NT2/D1 (cell line): Measurements from ENCODE around the gene EIF3K.

Experiments used
- DNase-seq: peaks from one replicate; pipeline ENCODE4 v3.0.0-alpha.2; 2011; ENCODE audit warnings: low read depth, low spot score
- H3K27me3 ChIP-seq: 2 replicates; pipeline ENCODE4 v1.6.0; 2011; ENCODE audit warnings: mild to moderate bottlenecking; ENCODE audit not compliant: insufficient read length, insufficient read depth
- H3K36me3 ChIP-seq: 2 replicates; pipeline ENCODE4 v1.6.1; 2011; ENCODE audit warnings: mild to moderate bottlenecking, low read length, mixed read lengths; ENCODE audit not compliant: insufficient read depth, insufficient read length
- H3K4me1 ChIP-seq: 2 replicates; pipeline ENCODE4 v1.5.1; 2011; ENCODE audit not compliant: insufficient read depth, insufficient read length
- H3K4me3 ChIP-seq: 2 replicates; pipeline ENCODE4 v1.5.1; 2011; ENCODE audit warnings: low read depth; ENCODE audit not compliant: insufficient read length
- H3K9ac ChIP-seq: 2 replicates; pipeline ENCODE4 v1.6.0; 2011; ENCODE audit warnings: low read depth; ENCODE audit not compliant: insufficient read length
- H3K9me3 ChIP-seq: 2 replicates; pipeline ENCODE4 v1.5.1; 2011; ENCODE audit warnings: mild to moderate bottlenecking, low read length; ENCODE audit not compliant: insufficient read depth
- SUZ12 ChIP-seq: IDR thresholded peaks from 2 replicates; pipeline ENCODE4 v1.6.1; 2011; ENCODE audit not compliant: insufficient read length, insufficient read depth; ENCODE audit errors: extremely low read depth
- YY1 ChIP-seq: IDR thresholded peaks from 2 replicates; pipeline ENCODE4 v1.6.1; 2011; ENCODE audit not compliant: insufficient read length, insufficient read depth
- ZNF274 ChIP-seq: IDR thresholded peaks from 2 replicates; pipeline ENCODE4 v1.6.1; 2011; ENCODE audit warnings: mild to moderate bottlenecking, low read depth, low read length

The EIF3K gene

GRCh38 chr19:38647966-38648768, 29.2 kb downstream of the EIF3K start:
- H3K9me3 ChIP-seq = no peaks in the 10 kb centered on the region; the same call in 1 of the 2 replicates
- H3K4me1 ChIP-seq = peaks cover 9% of the 10 kb centered on the region
- no peak for DNase-seq
- TF ChIP-seq YY1 (no peak), SUZ12 (no peak), ZNF274 (no peak)
- H3K4me3 ChIP-seq = peak overlapping the region; percentile 91
- peak overlapping the region; percentile 92 for H3K9ac ChIP-seq
- H3K36me3 ChIP-seq = peaks cover 15% of the 10 kb centered on the region
- no peaks in the 10 kb centered on the region for H3K27me3 ChIP-seq

GRCh38 chr19:38648769-38649304, 29.8 kb downstream of the EIF3K start:
- TF ChIP-seq ZNF274 (no peak), YY1 (no peak), SUZ12 (no peak)
- peak overlapping the region; percentile 91 for H3K4me3 ChIP-seq
- H3K36me3 ChIP-seq = peaks cover 18% of the 10 kb centered on the region
- H3K9ac ChIP-seq = peak overlapping the region; percentile 92
- DNase-seq = no peak
- H3K4me1 ChIP-seq = peaks cover 9% of the 10 kb centered on the region
- H3K9me3 ChIP-seq = no peaks in the 10 kb centered on the region; the same call in 1 of the 2 replicates
- no peaks in the 10 kb centered on the region for H3K27me3 ChIP-seq

GRCh38 chr19:38649305-38650171, 30.6 kb downstream of the EIF3K start:
- DNase-seq = no peak
- Histone ChIP-seq H3K4me1 (peaks cover 9% of the 10 kb centered on the region), H3K4me3 (peak overlapping the region; percentile 91), H3K9me3 (no peaks in the 10 kb centered on the region), H3K9ac (peak overlapping the region; percentile 92), H3K36me3 (peaks cover 23% of the 10 kb centered on the region), H3K27me3 (no peaks in the 10 kb centered on the region)
- TF ChIP-seq SUZ12 (no peak), YY1 (no peak), ZNF274 (no peak)

GRCh38 chr19:38650172-38650775, 31.3 kb downstream of the EIF3K start:
- no peak for DNase-seq
- H3K4me1 ChIP-seq = peaks cover 9% of the 10 kb centered on the region
- H3K27me3 ChIP-seq = no peaks in the 10 kb centered on the region

GRCh38 chr19:38650911-38651584, 32.1 kb downstream of the EIF3K start:
- H3K4me1 ChIP-seq = peaks cover 9% of the 10 kb centered on the region
- H3K36me3 ChIP-seq = peaks cover 36% of the 10 kb centered on the region
- DNase-seq = no peak
- no peak overlapping the region for H3K9ac ChIP-seq
- TF ChIP-seq ZNF274 (no peak), YY1 (no peak), SUZ12 (no peak)
- no peak overlapping the region for H3K4me3 ChIP-seq
- H3K27me3 ChIP-seq = no peaks in the 10 kb centered on the region
- no peaks in the 10 kb centered on the region for H3K9me3 ChIP-seq

More at GRCh38 chr19:38650172-38650775, 31.3 kb downstream of the EIF3K start:
- TF ChIP-seq SUZ12 (no peak), YY1 (no peak), ZNF274 (no peak)
- H3K9ac ChIP-seq = peak overlapping the region; percentile 50
- H3K4me3 ChIP-seq = peak overlapping the region; percentile 91
- no peaks in the 10 kb centered on the region for H3K9me3 ChIP-seq
- peaks cover 29% of the 10 kb centered on the region for H3K36me3 ChIP-seq

- DNase-seq = no peak
- H3K9ac ChIP-seq = no peak overlapping the region
- H3K27me3 ChIP-seq = no peaks in the 10 kb centered on the region
- no peak overlapping the region for H3K4me3 ChIP-seq
- peaks cover 12% of the 10 kb centered on the region for H3K4me1 ChIP-seq
- no peaks in the 10 kb centered on the region for H3K9me3 ChIP-seq
- peaks cover 43% of the 10 kb centered on the region for H3K36me3 ChIP-seq
- TF ChIP-seq SUZ12 = no peak
- TF ChIP-seq YY1 = no peak
- TF ChIP-seq ZNF274 = no peak
Observed at GRCh38 chr19:38653028-38653571, 34.1 kb downstream of the EIF3K start.
